NCI-H2171 treated with DMSO at 0.1 percent for 48 hours (cell line): ENCODE results near the gene RPA3.

Experiments
- DNase-seq: peaks from one replicate; lab custom pipeline; 2025; lab: John Stamatoyannopoulos, UW

RPA3 gene

DNA sequence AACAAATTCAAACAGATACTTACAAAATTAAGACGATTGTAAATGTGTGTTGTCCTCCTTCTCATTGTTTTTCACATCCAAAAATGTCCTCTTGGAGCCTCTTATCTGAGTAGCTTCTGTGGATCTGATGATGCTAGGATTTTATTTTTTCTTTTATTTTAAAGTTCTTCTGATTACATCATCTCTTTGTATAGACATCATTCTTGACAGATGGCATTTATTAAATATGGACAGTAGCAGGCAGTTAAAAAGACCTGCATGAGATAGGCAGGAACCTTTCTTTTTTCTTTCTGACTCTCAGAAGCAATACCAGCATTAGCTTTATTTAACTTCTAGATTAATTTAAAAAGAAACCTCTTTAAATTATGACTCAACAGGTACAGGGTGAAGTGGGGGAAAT is at the start of gene RPA3:
Gene RPA3 (minus strand): TSS at position 116 of the 400 bp plus-strand sequence. CDS start 78,189 bp downstream, outside the sequence.
- DNase-seq = peak; percentile 57

DNA sequence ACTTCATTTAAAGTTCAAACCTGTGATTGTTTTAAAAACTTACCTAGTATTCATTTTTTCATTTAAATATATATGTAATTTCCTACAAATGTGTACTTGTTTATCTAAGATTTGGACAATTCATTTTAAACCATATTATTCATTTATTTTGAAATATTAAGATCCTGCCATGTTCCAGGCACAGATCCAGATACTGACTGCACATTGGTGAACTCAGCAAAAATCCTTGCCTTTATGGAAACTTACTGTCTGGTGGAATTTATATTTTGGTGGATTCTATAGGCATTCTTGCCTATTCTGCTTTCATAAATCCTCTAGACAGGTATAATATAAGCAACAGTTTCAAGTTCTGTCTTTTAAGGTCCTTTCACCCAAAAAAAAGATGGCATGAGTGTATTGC is 48.3 kb upstream of the RPA3 start:
- no peak for DNase-seq

DNA sequence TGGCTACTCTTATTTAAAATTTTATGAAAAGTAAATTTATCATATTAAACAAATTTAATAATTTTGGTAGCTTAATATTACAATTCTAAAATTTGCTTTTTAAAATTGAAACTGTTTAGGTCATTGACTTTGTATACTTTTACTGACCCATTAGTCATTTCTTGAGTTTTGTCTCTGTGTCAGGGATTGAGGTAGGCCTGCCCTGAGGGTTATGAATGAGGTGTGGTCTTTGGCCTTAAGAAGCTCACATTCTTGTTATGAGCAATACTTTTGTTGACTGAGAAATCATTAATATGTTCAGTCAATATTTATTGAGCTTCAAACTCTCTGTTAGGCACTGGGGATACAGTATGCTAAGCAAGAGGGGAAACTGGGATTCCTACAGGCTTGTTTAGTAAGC is 47.0 kb upstream of the RPA3 start:
- DNase-seq = no peak

DNA sequence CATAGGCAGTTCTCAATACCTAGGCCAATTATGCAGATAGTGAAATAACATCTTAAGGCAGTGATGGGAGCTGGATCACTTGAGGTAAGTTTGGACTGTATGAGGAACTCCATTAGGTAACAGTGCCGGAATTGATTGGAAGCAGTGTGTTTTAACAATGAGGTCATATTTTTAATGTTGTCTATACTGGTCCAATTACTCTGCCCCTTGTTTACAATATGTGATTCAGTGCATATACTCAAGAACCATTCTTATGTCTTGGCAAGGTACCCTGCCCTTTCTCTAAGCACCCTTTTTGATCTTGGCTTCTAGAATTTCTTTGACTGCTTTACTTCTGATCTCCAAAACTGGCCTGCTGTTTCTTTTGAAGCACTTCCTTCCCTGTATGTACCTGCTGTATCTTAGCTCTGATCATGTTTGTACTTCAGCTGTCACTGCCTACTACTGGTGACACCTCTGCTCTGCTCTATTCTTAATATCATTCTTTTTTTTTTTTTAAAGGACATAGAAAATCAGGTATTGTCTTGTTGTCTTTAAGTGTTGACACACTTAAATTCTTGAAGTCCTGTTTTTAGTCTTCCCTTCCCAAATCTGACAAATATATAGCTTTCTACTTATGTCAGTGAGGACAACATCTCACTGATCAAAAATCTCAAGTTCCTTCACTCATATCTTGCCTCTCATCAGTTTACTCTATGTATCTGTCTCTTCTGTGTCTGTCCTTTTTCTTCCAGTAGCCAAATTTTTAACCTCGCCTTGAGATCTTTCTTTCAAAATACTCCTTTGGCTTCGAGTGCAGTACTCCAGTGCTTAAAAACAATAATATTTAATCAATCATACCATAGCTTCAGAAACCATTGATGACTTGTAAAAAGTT is 46.4 kb upstream of the RPA3 start:
- no peak for DNase-seq

DNA sequence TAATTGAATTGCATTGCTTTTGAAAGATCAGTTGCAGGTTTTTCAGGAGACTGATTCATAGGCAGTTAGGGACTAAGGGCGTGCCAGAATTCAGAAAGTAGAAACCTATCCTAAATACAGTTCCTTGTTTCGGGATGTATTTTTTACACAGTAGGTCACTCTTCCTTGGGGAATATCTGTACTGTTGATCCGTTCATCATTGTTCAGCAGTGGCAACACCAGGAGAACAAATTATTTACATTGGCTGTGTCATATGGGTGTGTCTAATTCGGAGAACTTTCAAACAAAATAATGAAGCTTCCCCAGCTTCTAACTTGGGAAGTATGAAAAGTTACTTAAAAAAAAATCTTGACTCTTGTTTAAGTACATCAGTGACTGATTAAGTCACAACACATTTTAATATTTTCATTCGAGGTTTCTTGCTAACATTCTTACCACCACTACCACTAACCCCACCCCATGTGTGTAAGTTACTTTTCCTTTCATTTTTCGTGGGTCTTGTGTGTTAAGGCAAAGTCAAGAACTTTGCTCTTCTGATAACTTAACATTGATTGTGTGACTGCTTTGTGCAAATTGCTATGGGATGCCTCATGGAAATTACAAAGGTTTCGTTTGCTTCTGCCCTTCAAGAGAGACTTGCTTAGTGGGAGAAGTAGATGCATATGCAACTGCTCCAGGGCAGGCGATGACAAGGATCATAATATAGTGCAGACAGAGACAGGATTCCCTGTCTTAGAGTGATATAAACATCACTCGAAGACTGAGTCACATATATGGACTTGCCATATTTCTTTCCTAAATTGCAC is 43.8 kb upstream of the RPA3 start:
- DNase-seq = no peak

DNA sequence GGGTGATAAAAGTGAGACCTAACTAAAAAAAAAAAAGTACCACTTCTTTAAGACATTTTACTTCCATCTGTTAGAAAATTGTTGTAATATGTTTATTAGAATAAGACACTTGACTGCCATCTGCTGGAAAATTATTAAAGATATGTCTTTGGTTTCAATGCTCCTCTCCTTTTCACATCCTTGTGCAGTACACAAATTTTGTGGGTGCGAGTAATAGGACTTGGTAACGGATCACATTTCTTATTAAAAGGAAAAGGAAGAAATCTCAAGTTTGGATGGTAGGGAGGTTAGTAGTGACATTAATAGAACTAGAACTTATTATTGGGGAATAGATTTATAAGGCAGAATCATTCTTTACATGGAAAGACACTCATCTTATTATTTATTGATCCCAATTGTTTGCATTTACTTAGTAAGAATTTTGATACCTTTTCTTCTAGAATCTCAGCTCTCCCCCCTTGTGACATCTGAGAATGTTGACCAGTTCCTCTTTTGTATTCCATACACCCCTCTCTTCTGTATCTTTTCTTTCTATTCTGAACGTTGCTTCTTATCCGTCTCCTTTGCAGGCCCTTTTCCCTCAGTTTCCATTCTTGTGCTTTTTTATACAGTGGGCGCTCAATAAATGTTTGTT is 43.0 kb upstream of the RPA3 start:
- DNase-seq = peak; percentile 56

DNA sequence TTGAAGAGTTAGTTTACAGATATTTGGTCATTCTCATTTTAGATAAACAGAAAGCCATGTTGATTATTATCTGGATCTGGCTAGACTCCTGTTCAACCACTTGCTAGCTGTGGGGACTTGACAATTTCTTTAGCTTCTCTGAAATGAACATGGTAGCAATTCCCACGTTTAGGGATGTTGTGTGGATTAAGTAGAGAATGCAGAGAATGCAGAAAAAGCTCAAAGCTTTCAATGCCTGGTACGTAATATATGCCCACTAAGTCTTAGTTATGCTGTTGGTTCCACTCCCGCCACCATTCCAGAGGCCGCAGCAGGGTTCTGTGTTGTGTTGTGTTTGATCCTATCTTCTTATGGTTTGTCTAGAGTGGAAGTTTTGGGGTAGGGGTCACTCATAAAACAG is 39.2 kb upstream of the RPA3 start:
- no peak for DNase-seq

DNA sequence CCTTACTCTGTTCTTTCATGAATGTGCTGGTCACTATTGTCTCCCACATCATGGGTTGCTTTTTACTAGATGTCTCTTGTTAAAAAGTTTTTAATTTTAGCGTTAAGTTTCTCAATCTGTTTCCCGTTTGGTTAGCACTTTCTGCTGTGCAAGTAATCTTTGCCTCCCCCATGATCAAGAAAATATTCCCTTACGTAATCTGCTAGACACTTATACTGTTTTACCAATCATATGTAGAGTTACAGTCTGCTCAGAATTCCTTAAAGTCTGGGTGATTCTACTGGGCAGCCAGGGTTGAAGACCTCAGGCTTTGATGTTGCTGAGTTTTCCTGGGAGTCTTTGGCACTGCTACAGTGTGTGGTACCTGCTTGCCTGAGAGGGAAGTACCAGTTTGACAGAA is 38.2 kb upstream of the RPA3 start:
- DNase-seq = no peak

DNA sequence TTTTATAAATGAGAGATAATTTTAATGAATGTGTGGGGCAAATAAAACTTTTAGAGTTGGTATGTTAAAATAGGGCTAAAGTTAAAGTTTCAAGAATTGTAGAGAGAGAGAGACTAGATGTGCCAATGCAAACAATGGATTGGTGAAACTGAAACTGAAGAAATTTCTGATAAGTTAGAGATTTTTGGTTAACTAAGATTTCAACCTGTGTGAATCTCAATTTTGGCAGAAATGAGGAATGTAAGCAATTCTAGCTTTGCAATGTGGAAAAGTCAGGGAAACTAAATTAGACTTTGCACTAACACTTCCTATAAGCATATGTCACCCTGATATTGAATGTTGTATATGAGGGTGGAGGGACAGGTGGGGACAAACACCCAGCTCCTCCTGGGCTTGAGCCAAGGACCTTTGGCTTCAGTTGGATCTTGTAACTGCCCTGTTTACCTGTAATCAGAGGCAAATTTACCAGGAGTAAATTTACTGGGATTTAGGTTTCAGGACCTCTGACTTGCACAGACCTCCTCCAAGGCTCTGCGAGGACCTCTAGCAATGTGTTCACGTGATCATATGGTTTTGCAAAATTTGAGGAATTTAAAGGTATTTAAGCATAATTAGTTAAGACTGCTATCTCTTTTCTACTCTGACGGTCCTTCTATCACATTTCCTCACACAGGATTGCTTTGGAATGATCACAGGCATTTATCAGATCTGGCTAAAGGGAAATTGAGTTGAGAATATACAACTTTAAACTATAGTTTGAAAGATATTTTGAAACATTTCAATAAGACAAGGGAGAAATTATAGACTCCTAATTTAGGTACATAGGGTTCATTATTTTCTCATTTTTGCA is 33.1 kb upstream of the RPA3 start:
- no peak for DNase-seq

DNA sequence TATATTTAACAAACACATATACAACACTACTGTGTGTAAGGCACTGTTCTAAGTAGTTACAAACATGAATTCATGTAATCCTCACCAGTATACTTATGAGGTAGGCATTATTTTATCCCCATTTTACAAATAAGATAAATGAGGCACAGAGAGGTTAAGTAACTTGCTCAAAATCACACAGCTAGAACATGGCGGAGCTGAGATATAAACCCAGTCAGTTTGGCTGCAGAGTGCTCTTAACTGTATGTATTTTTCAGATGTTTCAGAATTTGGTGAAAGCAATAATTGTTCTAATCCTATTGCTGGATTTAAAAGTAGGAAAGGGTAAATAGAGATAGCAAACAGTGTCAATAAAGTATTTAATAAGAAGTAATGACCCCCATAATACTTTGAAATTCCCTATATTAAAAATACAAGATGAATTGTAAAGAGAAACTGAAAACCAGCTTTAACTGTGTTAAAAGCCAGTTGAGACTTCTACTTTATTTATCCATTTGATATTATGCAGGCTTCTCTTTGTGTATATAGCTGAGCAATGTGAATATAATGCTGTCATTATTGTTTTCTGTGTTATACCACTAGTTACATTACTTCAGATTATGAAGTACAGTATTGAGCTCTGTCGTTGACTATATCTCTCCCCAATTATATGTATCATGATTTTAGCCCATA is 32.3 kb upstream of the RPA3 start:
- no peak for DNase-seq

DNA sequence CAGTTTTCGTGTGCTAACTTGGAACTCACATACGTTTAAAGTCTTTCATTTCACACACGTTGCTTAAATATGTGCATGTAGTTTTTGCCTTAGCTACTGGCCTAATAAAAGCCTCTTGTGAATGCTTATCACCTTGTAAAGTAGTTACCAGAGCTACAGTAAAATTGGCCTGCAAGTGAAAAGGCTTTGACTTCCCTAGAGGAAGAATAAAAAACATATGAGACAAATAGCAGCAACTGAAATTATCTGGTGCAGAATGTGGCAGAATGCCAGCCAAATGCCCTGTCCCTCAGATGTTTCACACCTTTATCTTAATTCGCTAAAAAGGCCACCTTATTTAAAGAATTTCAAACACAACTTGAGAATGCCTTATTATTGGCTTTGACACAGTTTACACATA is 28.1 kb upstream of the RPA3 start:
- no peak for DNase-seq

DNA sequence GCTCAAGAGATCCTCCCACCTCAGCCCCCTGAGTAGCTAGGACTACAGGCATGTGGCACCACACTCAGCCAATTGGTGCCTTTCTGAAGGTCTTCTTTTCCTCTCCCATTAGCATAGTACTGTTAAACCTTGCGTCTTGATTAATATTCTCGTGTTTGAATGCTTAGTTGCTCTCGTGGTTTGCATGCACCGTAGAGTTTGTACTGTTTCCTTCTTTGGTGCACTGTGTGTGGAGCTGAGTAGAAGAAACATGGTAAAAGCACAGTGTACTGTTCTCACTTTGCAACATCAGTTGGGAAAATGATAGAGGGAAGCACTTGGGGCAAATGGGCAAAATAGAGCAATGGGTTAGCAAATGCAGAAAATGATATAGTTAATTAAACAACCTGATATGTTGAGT is 27.6 kb upstream of the RPA3 start:
- no peak for DNase-seq

DNA sequence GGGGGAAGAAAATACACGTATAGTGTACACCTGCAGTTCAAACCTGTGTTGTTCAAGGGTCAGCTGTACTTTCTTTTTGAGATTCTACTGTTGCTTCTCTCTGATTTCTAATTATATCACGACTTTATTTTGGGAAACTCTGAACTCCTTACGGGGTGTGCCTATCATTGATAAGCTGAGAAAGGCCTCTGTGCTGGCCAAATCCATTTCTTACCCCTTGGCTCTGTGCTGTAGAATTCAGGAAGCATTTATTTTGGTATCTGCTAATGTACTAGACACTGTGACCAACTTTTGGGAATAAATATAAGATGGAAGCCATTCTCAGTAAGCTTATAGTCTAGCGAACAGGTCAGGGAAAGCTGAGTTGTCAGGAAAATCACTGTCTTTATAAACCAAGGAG is 26.9 kb upstream of the RPA3 start:
- no peak for DNase-seq

DNA sequence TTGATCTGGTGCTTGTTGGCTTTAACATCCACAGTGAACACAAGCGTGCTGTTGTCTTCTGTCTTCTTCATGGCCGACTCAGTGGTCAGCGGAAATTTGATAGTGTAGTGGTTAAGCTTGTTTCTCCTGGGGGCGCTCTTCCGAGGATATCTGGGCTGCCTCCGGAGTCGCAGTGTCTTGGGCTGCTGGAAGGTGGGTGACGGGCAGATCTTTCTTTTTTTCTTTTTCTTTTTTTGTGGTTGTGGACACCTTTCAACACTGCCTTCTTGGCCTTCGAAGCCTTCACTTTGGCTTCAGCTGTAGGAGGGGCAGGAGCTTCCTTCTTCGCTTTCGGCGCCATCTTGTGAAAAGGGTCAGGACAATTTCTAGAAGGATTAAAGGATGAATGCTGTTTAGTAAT is 23.8 kb upstream of the RPA3 start:
- DNase-seq = no peak

DNA sequence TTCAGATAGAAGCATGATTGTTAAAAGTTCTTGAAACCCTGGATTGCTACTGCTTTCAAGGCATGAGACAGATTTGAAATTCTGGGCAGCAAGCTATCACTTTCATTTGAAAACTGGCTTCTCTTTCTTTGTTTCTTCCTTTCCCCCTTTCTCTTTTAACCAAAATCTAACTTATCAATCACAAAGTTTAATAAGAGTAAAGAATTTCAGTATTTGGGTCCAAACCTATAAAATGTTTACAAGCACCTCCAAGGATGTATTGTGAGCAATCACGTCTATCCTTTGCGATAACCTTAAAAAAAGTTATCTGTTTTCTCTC is 21.6 kb upstream of the RPA3 start:
- no peak for DNase-seq

DNA sequence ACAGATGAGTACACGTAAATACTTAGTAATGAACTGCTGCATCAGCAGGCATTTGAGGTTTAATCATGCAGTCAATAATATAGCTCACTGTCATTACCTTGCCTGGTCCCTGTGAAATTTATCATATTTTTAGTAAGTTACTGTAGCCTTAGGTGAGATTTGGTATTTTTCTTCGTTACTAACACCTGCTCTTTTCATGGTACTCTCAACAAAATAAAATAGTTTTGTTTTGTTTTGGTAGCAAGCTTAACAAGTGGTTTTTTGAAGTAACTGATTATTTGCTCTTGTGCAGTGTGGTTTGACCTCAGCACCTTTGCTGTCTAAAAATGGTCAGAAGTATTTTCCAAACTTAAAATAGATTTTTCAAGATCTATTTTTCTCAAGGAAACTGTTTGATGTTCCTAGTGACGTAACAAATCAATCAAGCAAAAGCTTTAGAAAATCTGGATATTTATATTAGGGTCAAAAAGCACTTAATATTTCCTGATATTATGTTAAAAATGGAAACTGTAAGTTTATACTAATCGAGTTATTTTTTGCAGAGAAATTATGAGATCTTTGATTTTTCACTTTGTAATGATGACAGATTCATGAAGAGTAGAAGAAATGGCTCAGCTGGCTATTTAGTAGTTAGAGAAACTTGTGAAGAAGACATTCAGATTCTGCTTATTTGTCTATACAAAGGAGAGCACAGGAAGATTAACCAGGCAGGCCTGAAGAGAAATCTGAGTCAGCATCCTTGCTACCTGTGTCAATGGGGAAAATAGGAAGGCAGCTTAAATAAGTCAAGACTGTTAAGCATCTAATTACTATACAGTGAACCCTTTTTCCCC is 21.0 kb upstream of the RPA3 start:
- no peak for DNase-seq

DNA sequence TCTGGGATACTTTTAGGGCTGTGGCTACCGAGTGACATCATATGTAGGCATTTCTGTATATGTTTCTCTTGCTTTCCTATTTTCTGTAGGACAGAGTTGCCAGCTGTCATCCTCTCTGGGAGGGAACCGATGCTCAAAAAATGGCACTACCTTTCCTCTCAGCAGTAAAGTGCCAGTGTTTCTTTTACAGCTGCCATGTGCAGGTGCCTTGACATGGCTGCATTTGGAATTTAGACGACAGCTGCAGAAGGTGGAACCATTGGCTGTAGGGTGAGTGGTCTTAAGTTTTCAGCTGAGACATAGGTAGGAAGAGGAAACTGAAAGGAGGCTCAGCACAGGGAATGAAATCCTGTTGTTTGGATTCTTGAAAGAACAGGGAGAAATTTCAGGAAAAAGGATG is 20.2 kb upstream of the RPA3 start:
- peak; percentile 82 for DNase-seq

DNA sequence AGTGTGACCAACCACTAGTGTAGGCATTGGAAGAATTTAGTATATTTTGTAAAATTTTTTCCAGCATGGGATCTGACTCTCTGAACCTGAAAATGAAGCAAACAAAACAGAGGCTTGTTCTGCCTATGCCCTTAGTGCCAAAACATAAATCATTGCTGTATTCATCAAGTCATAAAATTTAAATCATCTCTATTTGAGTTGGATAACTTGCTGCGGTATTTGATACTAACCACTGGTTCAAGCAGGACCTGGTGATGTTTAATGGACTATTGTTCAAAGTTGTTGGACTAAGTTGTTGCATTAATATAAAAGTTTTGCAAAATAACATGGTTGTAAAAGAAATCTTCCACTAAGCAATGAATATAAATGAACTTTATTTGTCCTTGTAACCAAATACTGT is 19.8 kb upstream of the RPA3 start:
- no peak for DNase-seq

DNA sequence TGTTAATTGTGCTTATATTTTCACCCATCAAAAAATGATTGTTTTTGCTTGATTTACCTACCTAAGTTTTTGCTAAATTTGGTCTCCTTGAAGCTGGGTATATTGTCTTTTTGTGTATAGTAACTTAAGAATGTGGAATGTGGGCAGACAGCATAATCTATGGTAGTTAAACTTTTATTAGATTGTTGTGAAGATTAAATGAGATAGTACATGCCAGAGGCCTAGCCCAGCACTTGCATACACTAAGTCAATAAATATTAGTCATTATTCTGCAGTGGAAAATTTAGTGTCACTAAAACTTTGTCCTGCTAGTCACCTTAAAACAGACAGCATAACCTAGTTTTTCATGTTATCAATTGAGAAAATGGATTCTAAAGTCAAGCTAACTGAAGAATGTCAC is 19.3 kb upstream of the RPA3 start:
- no peak for DNase-seq

DNA sequence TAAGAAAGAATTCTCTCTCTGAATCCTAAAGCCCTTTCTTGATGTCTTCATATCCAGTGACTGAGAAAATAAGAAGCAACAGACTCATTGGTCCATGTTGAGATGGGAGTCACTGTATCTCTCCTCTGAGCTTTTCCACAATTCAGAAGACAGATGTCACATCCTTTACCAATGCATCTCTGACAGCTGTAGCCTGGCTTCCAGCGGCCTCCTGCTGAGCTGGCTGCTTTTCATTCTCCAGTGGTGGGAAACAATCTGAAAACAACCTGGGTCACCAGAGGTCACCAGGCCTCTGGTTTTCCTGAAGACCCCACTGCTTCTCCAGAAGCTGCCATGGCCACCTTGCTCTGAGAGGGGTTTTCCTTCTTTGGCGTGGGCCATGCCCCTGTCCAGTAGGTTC is 18.3 kb upstream of the RPA3 start:
- peak; percentile 87 for DNase-seq
